SHP77 treated with DMSO at 0.1 percent for 48 hours (cell line): ENCODE results near the gene CCSER1.

Experiments
- DNase-seq: peaks from one replicate; lab custom pipeline; 2025; lab: John Stamatoyannopoulos, UW

CCSER1 gene

DNA sequence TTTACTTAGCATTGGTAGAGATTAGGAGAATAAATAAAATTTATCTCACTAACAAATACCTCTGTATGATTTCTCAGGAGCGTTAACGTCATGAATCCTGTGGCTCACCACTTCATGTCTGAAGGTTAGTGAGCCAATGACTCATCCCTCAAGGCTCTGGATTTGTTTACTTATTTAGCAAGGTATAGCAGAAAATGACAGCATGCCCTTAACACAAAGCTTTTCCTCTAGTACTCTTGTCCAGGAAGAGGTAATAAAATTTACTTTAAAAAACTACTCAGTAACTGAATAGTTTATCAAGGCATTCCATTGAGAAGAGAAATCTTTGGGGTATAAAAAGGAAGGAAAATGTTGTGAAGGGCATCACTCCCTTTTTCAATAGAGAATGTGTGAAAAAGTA lies 823.8 kb downstream of the CCSER1 start:
- no peak for DNase-seq

DNA sequence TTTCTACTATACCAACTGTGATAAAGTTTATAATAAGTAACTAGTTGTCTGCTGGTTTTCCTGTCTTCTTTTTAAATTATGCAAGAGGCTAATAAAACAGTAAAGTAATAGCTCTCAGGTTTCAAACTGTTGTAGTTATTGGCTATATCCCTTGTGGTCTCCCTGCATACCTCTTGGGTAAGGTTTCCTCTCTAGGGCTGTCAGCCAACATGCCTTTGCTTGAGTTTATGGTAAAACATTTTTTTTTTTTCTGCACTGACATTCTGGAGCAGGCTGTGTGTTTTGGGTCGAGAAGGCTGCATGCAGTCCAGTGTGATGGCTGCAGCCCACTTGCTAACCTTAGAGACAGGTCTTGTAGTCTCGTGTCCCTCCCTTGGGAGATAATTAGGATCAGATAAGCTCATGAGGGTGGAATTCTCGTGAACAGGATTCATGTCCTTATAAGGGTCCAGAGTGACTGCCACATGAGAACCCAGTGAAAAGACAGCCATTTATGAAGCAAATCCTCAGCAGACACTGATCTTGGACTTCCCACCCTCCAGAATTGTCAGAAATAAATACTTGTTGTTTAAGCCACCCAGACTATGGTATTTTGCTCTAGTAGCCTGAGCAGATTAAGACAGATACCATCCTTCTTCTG lies 831.2 kb downstream of the CCSER1 start:
- no peak for DNase-seq

DNA sequence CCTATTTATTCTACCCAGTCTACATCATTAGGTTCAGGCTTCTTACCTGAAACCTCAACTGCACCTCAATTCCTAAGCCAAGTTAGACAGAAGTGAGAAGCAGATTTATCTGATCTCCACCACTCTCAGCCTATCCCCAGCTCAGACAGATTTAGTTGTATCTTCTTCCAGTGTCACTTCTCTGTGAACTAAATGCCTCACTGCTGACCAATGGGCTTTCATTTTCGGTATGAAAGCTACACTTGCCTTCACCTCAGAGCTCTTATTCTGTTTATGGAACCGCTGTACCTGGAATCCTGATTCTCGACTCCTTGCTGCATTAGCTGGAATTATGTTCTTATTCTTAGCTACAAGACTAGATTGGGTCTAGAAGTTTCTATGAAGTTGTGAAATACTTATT lies 833.2 kb downstream of the CCSER1 start:
- DNase-seq = no peak

DNA sequence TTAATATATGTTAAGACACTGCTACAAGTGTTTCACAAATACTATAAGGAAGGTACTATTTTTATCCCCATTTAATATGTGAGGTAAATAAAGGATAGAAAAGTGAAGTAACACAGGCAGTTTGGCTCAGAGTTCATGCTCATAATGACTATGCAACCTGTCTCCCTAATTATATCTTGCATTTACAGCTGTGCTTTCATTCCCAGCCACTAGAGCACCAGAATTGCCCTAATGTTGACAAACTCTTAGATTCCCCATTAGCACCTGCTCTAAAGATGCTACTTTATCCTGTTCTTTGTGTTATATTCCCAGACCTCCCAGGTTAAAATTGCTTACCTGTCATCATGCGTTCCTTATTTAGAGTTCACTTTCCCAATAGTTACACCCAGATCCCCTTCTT lies 833.6 kb downstream of the CCSER1 start:
- DNase-seq = no peak

DNA sequence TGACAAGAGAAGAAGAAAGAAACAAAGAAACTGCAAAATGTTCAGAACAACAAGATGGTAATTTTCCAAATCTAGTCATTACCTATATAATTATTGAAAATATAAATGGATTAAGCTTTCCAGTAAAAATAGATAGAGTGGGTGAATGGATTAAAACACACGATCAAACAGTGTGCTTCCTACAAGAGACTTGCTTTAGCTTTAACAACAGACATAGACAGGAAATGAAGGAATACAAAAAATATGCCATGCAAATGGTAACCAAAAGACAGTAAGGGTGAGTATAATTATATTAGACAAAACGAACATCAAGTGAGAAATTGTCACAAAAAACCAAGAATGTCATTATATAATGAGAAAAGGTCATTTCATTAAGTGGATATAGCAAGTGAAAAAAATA lies 842.8 kb downstream of the CCSER1 start:
- DNase-seq = no peak

DNA sequence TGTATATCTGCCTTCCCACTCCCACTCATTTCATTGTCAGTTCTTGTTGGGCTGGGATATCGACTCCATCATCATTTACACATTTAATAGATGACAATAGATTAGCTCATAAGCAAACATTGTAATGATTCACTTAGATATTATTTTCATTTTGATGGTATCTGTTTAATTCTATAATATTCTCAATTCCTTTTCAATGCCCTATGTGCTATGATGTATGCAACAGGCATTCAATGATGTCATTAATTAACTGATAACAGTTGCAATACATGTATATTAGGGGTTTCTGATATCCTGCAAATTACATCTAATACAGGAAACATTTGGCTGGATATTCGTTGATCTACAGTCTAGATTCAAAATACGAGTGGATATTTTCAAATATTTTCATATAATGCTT lies 850.5 kb downstream of the CCSER1 start:
- no peak for DNase-seq

DNA sequence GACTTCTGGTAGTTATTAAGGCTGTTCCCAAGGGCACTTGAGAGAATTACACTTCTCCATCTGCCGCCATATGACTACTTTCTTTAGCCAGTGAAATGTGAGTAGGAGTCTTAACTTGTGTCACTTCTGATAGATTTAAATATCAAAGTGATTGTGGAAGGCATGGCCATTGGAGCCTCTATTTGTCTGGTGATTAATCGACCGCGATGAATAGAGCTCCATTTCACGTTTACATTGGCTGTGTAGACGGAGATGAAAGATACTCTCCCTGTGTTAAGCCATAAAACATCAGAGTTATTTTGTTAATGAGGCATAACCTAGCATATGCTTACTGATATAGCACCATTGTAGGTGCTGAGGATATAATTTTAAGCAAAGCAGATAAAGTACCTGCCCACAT lies 852.4 kb downstream of the CCSER1 start:
- no peak for DNase-seq

DNA sequence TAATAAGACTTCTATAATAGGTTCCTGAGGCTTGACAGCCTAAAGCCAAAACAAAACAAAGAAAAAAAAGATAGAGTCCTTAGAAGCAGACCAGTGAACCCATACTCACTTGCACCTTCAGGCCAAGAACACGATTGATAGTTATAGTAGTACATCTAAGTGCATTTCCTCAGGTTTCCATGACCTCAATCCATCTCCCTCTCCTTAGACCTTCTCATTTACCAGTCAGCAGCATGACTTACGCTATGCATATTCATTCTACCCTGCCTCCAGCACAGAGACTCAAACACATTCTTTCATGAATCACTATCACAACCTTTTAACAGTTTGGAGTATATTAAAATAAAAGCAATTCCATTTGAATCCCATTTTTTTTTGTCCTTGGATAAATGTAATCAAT lies 855.6 kb downstream of the CCSER1 start:
- DNase-seq = no peak

DNA sequence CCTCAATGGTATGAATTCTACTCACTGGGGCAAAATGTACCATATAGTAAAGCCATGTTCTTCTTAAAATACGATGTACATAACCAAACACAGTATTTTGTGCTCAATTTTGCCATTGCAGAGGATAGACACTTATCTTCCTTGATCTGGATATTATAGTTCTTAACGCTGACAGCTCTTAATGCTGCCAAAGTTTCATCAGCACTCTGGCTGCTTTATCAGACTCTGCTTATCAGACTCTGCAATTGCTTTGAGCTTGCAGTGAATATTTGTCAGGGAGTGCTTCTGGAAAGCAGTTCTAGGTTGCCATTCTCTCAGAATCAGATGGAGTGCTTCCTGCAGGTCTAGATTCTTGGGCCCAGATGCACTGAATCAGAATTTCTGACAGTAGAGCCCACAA lies 863.1 kb downstream of the CCSER1 start:
- no peak for DNase-seq

DNA sequence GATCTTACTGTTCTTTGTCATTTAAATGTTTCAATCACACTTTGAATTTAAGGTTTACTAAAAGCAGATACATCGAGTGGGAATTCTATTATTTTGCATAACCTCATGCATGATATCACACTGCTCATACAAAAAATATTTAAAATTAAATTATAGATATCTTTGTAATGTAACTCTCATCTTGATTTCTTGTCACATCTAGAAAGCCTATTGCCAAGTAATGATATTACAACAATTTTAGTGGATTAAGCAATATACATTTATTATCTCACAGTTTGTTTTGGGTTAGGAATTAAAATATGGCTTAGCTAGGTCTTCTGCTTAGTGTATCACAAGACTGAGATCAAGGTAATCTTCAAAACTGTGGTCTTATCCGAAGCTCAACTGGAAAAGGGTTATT lies 865.0 kb downstream of the CCSER1 start:
- DNase-seq = no peak

DNA sequence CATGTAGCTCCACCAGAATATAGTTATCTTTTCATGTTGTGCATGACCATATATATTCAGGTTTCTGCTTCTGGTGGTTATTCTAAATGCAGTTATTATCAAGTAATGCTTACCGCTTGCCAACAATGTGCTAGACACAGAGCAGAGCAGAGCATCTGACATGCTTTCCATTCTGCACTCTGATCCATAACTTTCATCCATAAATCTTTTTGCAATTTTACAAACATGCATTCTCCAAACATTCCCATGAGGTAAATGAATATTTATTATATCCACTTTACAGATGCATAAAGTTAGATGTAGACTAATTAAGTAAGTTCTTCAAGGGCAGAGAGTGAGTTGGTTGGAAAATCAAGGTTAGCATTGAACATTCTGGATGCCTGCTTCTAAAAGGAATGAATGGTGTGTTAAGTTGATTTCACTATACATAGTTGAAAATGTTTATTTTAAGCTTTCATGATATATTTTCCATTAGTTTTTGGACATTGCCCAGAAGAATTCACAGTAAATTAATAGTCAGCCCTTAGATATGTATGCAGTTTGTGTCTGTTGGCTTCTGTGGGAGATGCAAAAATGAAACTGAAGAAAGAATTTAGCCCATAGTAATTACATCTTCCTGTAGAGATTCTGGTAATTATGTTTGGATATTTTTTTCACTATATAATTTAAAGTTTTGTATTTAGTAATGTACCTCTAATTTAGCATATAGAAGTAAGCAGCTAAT lies 867.8 kb downstream of the CCSER1 start:
- DNase-seq = no peak

DNA sequence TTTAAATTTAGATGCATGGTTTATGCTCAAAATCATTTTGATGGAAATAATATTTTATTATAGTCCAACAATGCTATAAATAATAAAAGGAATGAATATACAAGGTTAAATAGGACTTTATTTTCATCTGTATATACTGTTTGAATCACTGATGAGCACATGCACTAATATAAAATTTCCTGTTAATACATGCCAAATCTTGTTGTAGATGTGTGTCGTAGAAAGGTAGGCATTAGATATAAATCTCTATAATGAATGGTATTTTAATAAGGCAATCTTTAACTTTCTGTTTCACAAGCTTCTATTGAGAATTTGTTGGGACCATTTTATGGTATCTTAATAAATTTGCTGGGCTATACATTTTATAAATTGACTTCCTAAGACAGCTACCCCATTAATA lies 868.8 kb downstream of the CCSER1 start:
- DNase-seq = no peak

DNA sequence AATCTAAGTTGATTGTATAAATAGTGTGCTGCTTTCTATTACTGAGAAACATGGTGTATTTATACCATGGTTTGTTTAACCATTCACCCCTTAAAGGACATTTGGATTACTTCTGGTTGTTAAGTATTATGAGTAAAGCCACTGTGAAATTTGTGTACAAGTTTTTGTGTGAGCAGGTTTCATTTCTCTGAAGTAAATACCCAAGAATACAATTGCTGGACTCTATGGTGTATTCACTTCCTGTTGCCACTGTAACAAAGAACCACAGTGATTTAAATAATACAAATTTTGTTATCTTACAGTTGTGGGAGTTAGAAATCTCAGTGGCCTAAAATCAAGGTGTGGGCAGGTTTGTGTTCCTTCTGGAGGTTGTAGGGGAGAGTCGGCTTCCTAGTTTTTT lies 869.6 kb downstream of the CCSER1 start:
- DNase-seq = no peak

DNA sequence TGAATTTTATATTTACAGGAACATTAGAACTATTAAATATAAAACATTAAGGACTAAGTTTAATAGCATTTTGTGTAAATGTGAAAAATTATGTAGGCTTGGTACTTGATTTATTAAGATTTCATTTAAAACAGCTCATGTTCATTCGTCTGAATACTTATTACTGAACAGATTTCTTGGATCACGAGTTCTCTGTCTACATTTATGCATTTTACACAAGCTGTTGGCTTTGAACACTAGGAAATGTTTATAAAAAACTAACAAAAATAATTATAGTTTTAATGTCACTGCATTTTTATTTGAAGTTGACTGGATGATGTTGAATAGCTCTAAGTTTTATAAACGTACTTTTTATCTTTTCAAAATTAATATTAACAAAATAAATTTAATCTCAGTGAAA lies 888.7 kb downstream of the CCSER1 start:
- DNase-seq = no peak

DNA sequence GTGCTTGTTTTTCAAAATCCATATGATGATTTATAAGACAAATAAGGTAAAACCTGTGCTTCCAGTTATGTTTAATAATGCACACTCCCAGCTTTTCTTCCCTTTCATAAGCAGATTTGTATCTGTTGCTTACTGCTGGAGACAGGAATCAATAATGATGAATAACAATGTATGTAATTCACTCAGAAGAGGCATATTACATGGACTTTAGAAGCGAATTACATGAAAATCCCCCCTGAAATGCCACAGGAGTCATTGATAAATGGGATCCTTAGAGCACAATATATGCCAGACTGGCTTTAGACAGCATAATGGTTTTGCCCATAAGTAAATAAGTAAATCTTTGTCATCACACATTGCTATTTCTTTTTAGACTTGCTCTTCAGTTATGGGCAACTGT lies 892.3 kb downstream of the CCSER1 start:
- no peak for DNase-seq

DNA sequence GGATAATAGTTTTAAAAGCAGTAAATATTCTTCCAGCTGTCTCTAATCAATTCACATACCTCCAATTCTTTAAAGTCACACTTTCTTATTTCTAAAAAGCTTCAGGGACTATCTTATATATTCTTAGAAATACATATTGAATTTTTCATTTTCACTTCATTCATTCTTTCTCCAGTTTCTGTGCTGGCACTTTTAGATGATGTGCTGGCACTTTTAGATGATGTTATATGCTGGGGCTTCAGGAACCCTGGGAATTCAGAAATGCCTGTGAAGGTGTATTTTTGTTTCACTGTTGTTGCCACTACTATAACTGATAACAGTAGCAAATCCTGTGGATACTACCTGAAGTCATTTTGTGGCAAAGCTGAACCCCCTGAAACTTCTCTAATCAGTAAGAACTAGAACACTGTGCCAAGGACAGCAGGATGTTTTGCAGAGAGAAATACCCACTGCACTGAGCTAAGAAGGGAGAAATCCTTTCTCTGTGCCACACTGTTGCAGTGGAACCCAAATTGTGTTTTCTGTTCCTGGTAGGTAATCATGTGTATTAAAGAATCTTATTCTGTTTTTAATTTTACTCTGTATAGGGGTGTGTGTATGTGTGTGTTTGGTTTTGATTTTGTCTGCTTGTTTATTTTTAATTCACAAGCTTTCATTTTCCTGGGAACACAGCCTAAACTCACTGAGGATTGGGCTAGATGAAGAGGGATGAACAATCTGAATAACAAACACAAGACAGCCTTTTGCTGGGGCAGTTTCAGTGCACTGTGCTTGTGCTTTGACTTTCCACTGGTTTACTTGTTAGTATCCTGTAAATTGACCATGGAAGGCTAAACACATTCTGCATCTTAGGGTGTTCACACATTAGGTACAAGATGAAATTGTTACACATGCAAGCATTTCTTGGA lies 898.3 kb downstream of the CCSER1 start:
- no peak for DNase-seq

DNA sequence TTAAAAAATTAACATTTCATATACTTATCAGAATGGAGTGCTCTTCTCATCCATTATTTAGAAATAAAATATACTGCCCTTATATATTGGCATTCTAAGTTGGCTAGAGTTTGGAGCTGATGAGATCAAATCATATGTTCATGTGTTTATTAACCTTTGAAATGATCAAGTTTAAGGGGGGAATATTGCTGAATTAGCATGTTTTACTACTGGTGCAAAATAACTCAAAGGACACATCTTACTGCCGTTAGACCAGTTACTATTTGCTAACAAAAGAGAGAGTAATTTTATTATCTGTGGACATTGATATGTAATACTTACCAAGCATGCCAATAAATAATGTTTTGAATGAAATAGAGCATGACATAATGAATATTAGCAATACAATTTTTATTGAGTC lies 901.0 kb downstream of the CCSER1 start:
- DNase-seq = no peak

DNA sequence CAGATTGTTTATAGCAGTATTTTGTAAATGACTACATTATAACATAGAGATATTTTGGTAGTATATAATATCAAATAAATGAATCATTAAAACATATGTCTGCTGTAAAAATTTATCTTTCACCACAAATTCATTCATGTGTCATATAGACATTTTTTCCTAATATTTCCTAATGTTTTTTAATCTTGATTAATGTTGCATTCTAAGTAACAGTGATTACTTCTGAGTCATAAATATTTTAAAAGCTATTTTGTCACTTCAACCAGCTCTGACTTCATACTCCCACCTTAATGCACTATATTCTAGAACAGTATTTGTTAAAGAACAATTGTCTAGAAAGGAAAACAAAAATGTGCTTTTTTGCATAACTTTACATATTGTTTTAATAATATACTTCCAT lies 904.6 kb downstream of the CCSER1 start:
- no peak for DNase-seq

DNA sequence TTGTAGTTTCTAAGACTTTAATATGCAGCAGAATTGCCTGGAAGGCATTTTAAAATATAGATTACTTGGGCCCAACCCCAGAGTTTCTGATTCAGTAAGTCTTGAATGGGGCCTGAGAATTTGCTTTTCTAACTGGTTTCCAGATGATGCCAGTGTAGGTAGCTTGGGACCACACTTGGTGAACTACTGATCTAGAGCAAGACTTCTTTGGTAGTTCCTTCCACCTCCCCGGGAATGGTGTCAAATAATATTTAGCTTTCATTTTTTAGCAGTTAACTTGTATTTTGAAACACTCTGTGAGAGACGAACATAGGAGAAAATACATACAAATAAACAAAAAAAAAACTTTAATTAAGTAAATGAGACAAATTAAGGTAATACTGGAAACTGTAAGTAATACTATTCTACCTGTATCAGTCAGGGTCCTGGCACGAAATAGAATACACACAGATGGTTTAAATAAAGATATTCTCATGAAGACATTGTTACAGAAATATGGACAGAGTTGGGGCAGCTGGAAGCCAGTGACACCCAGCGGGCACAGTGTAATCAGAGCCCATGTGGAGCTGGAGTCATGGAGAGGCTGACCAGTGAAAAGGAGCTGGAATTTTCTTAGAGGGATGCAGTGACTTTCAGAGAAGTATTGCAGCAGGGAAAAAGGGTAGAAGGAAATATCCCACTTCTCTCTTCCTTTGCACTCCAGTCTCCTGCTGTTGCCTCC lies 905.7 kb downstream of the CCSER1 start:
- no peak for DNase-seq

DNA sequence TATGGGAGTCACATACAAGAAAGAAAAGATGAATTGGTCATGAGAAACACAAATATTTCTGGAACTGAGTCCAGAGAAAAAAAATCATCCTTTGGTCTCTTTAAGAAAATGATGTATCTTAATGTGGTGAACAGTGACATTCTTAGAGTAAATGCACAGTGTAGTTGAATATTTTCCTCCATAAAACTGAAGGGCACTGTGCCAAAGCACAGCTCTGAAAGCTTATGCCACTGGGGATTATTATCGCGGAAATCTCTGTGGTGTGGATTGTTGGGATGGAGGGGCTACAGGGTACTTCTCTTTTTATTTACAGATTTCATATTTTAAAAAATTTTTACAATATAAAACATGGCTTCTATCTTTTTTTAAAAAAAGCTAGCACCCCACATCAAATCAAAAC lies 908.1 kb downstream of the CCSER1 start:
- DNase-seq = no peak

DNA sequence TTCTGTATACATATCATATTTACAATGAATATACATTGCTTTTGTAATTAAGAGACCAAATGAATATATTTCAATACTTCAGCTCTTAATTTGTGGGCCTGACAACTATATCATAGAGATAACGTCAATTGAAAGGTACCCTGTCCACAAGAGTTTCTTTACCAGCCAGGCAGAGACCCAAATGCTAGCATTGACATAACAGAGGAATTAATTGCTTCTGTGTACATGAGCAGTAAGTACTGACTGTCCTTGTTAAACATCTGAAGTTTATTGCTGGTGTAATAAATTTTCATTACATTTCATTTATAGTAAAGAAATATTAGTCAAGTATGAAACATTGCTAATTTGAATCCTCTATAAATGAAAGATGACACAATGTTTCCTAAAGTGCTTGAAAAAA lies 910.8 kb downstream of the CCSER1 start:
- DNase-seq = no peak

DNA sequence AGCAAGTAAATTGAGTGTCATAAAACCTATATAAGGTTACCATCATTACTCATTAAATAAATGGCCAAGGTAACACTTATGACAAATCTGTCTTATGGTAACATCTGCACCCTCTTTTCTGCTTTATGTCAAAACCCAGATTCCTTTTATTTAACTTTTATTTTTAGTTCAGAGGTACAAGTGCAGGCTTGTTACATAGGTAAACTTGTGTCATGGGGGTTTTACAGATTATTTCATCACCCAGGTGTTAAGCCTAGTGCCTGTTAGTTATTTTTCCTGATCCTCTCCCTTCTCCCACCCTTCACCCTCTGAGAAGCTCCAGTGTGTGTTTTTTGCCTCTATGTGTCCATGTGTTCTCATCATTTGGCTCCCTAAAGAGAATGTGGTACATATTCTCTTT lies 930.7 kb downstream of the CCSER1 start:
- DNase-seq = no peak
